RWPE2 (cell line): Measurements from ENCODE around the gene APEH.

Experiments
- ATAC-seq: fragments of 200-7000 bp; cut with Tn5 transposase; 3 replicates; pipeline ENCODE4 v1.9.1; 2021; ENCODE audit warnings: low read depth
- DNase-seq: peaks from one replicate; pipeline ENCODE4 v3.0.0-alpha.2; 2020; ENCODE audit warnings: low spot score
- H3K27ac ChIP-seq: fragments of 450-650 bp; 2 replicates; pipeline ENCODE4 v1.5.1; 2017; ENCODE audit warnings: mild to moderate bottlenecking; ENCODE audit not compliant: poor library complexity, severe bottlenecking
- H3K27me3 ChIP-seq: fragments of 250-450 bp; sonication (Bioruptor Pico); 2 replicates; pipeline ENCODE4 v1.5.1; 2021; ENCODE audit warnings: mild to moderate bottlenecking, moderate library complexity; ENCODE audit not compliant: insufficient read depth, poor library complexity, severe bottlenecking
- H3K36me3 ChIP-seq: fragments of 250-450 bp; sonication (Bioruptor Pico); 2 replicates; pipeline ENCODE4 v1.5.1; 2020; ENCODE audit warnings: low read depth, mild to moderate bottlenecking, moderate library complexity
- H3K4me1 ChIP-seq: fragments of 250-450 bp; sonication (Bioruptor Pico); 2 replicates; pipeline ENCODE4 v1.5.1; 2021; ENCODE audit warnings: mild to moderate bottlenecking, moderate library complexity; ENCODE audit not compliant: insufficient read depth, poor library complexity, severe bottlenecking
- H3K4me3 ChIP-seq: fragments of 250-450 bp; sonication (Bioruptor Pico); 2 replicates; pipeline ENCODE4 v1.5.1; 2021; ENCODE audit warnings: mild to moderate bottlenecking, moderate library complexity; ENCODE audit not compliant: severe bottlenecking
- H3K9me3 ChIP-seq: fragments of 250-450 bp; sonication (Bioruptor Pico); 2 replicates; pipeline ENCODE4 v1.5.1; 2021; ENCODE audit warnings: mild to moderate bottlenecking, moderate library complexity; ENCODE audit not compliant: severe bottlenecking
- CTCF ChIP-seq: fragments of 450-650 bp; IDR thresholded peaks from one replicate; pipeline ENCODE4 v1.5.1; 2017; ENCODE audit warnings: mild to moderate bottlenecking, moderate library complexity; ENCODE audit not compliant: poor library complexity, severe bottlenecking

The APEH gene

GRCh38 chr3:49656541-49657112 lies 17.5 kb upstream of the APEH start:
- TF ChIP-seq CTCF = no peak
- no peak for DNase-seq
- ATAC-seq = no peak

GRCh38 chr3:49657208-49657915 lies 16.8 kb upstream of the APEH start:
- Histone ChIP-seq H3K4me3 (no peak overlapping the region), H3K27me3 (no peaks in the 10 kb centered on the region), H3K9me3 (no peaks in the 10 kb centered on the region), H3K36me3 (no peaks in the 10 kb centered on the region), H3K27ac (no peak overlapping the region), H3K4me1 (no peaks in the 10 kb centered on the region)
- DNase-seq = no peak
- ATAC-seq = no peak
- TF ChIP-seq CTCF = no peak

More at GRCh38 chr3:49656541-49657112, 17.5 kb upstream of the APEH start:
- H3K27ac ChIP-seq = no peak overlapping the region
- H3K9me3 ChIP-seq = no peaks in the 10 kb centered on the region
- H3K36me3 ChIP-seq = no peaks in the 10 kb centered on the region
- H3K4me3 ChIP-seq = no peak overlapping the region
- no peaks in the 10 kb centered on the region for H3K27me3 ChIP-seq
- H3K4me1 ChIP-seq = no peaks in the 10 kb centered on the region

GRCh38 chr3:49658711-49659110 lies 15.4 kb upstream of the APEH start:
- ATAC-seq = no peak
- no peak overlapping the region for H3K4me3 ChIP-seq
- H3K36me3 ChIP-seq = no peaks in the 10 kb centered on the region
- no peaks in the 10 kb centered on the region for H3K27me3 ChIP-seq
- no peak overlapping the region for H3K27ac ChIP-seq
- no peak for DNase-seq
- no peaks in the 10 kb centered on the region for H3K9me3 ChIP-seq
- TF ChIP-seq CTCF = no peak
- no peaks in the 10 kb centered on the region for H3K4me1 ChIP-seq

- Histone ChIP-seq H3K4me3 (no peak overlapping the region), H3K4me1 (no peaks in the 10 kb centered on the region)
- no peak for TF ChIP-seq CTCF
Measured at GRCh38 chr3:49659756-49660155, 14.4 kb upstream of the APEH start.

GRCh38 chr3:49661281-49661680 lies 12.9 kb upstream of the APEH start:
- H3K27ac ChIP-seq = no peak overlapping the region
- H3K36me3 ChIP-seq = no peaks in the 10 kb centered on the region
- no peak for DNase-seq
- peak; percentile 36; the same call in 1 of the 3 replicates for ATAC-seq
- H3K4me3 ChIP-seq = no peak overlapping the region
- no peak for TF ChIP-seq CTCF
- H3K27me3 ChIP-seq = no peaks in the 10 kb centered on the region
- no peaks in the 10 kb centered on the region for H3K4me1 ChIP-seq
- H3K9me3 ChIP-seq = no peaks in the 10 kb centered on the region

More at GRCh38 chr3:49659756-49660155, 14.4 kb upstream of the APEH start:
- ATAC-seq (no peak), DNase-seq (no peak)
- H3K36me3 ChIP-seq = no peaks in the 10 kb centered on the region
- no peaks in the 10 kb centered on the region for H3K9me3 ChIP-seq
- H3K27ac ChIP-seq = no peak overlapping the region
- no peaks in the 10 kb centered on the region for H3K27me3 ChIP-seq
